GM10266 (cell line): ENCODE data around the gene PPM1G.

Experiments used
- DNase-seq: peaks from one replicate; pipeline ENCODE4 v3.0.0; 2012; ENCODE audit errors: extremely low spot score
- TF ChIP-seq, protein P1 (sequence below): IDR thresholded peaks from 2 replicates; pipeline ENCODE4 v1.5.1; 2012; ENCODE audit warnings: mild to moderate bottlenecking, low read depth; ENCODE audit not compliant: control insufficient read depth, insufficient read depth; ENCODE audit errors: missing control alignments

The PPM1G gene

GRCh38 chr2:27393225-27393624 is 16.2 kb downstream of the PPM1G start:
- TF ChIP-seq, protein P1, sequence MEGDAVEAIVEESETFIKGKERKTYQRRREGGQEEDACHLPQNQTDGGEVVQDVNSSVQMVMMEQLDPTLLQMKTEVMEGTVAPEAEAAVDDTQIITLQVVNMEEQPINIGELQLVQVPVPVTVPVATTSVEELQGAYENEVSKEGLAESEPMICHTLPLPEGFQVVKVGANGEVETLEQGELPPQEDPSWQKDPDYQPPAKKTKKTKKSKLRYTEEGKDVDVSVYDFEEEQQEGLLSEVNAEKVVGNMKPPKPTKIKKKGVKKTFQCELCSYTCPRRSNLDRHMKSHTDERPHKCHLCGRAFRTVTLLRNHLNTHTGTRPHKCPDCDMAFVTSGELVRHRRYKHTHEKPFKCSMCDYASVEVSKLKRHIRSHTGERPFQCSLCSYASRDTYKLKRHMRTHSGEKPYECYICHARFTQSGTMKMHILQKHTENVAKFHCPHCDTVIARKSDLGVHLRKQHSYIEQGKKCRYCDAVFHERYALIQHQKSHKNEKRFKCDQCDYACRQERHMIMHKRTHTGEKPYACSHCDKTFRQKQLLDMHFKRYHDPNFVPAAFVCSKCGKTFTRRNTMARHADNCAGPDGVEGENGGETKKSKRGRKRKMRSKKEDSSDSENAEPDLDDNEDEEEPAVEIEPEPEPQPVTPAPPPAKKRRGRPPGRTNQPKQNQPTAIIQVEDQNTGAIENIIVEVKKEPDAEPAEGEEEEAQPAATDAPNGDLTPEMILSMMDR: no peak
- no peak for DNase-seq

- TF ChIP-seq, protein P1: no peak
- DNase-seq: no peak
Measured at GRCh38 chr2:27390822-27391679, 18.3 kb downstream of the PPM1G start.

DNA sequence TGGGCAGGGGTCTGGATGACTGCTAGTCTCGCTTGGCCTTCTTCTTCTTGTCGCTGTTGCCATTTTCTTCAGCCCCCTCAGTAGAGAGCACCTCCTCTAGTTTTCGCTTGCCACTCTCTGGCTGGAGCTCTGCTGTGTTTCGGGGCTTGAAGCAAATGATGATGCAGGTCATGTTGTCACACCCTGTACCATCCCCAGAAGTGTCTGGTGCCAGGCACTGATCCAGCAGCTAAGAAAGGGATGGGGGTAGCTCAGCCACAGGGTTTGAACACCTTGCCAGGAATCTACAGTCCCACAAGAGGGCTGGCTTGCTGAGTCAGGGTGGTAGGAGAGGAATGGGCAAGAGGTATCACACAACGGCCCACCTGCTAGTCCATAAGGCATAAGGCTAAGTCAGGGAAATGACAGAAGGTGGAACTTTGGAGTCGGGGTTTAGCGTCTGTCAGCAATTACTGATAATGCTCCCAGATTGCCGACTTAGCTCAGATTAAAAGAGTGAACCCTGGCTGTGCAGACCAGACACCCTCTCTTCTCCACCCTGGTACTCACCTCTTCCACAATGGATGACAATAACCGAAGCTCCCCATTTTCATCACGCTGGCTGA is 27.7 kb downstream of the PPM1G start:
- TF ChIP-seq, protein P1: no peak
- no peak for DNase-seq

- peak; percentile 95 for DNase-seq
- TF ChIP-seq, protein P1: no peak
Measured at GRCh38 chr2:27380626-27381545, 28.5 kb downstream of the PPM1G start, which contains the start of gene ZNF513. ZNF513 (minus strand) TSS chr2:27380734; CDS start chr2:27380526, 208 bp downstream.

GRCh38 chr2:27379836-27380625 is 29.4 kb downstream of the PPM1G start:
- DNase-seq: no peak
- TF ChIP-seq, protein P1: no peak

DNA sequence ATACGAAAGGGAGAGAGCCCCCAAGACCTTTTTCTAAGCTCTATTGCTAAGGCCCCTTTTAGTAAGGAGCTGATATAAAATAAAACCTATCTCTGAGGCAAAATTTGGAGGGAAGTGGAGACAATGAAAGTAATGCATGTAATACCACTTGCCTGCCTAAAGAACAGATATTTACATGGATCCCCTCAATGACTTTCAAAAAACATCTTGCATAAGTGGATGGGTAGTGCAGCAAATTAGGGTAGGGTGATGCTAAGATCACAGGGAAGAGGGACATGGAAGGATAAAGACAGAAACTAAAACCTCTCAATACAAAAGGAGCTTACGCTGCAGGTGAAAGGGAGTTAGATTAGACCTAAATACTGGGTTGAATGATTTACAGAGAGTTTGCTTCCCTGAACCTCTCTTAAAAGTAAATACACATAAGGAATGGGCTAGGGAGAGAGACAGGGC is 30.0 kb downstream of the PPM1G start:
- TF ChIP-seq, protein P1: no peak
- no peak for DNase-seq
